GM12891 (cell line): ENCODE results near the gene UNC5A.

Experiments
- DNase-seq: peaks from one replicate; pipeline ENCODE4 v3.0.0; 2011; ENCODE audit warnings: low spot score; ENCODE audit not compliant: insufficient read length
- FAIRE-seq: peaks from 2 replicates; lab custom pipeline; 2011; peaks lifted over from hg19 to GRCh38; lab: Jason Lieb, UNC
- PAX5 ChIP-seq: IDR thresholded peaks from 2 replicates; pipeline ENCODE4 v1.6.1; 2011; ENCODE audit warnings: low read length, moderate library complexity, mild to moderate bottlenecking; ENCODE audit not compliant: insufficient read depth, severe bottlenecking
- POLR2A ChIP-seq: IDR thresholded peaks from 2 replicates; pipeline ENCODE4 v1.6.1; 2011; ENCODE audit warnings: low read depth, low read length, control low read depth
- POLR2AphosphoS5 ChIP-seq: IDR thresholded peaks from 2 replicates; pipeline ENCODE4 v1.6.1; 2011; ENCODE audit warnings: low read depth, low read length, control low read depth
- POU2F2 ChIP-seq: IDR thresholded peaks from 2 replicates; pipeline ENCODE4 v1.6.1; 2011; ENCODE audit warnings: low read depth, mild to moderate bottlenecking, control low read depth, low read length, moderate library complexity
- SPI1 ChIP-seq: IDR thresholded peaks from 2 replicates; pipeline ENCODE4 v1.6.1; 2011; ENCODE audit warnings: low read depth, low read length, control low read depth
- TAF1 ChIP-seq: IDR thresholded peaks from 2 replicates; pipeline ENCODE4 v1.6.1; 2011; ENCODE audit warnings: low read depth, low read length, control low read depth

The UNC5A gene

DNA sequence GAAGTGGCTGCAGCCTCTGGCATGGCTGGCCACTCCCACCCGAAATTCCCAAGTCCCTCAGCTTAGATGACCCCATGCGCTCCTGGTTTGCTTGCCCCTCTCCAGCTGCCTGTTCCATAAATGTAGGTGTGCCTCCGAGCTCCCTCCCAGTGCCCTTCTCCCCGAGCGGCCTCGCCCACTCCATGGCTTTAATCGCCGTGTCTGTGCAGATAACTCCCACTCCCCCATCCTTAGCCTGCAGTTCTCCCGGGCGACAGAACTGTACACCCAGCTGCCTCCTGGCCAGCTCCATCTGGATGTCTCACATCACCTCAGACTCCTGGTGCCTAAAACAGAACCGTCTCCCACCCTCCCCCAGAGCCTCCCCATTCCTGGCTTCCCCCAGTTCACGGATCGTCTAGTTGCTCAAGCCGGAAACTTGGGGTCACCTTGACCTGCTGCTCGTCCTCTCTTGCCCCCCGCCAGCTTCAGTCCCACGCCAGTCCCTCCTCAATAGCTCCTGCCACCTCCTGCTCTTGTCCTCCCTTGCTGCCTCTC lies 64.7 kb downstream of the UNC5A start:
- no peak for TF ChIP-seq POLR2A
- DNase-seq (no peak), FAIRE-seq (no peak)

- no peak for DNase-seq
- TF ChIP-seq POLR2AphosphoS5 = no peak
- TF ChIP-seq SPI1 = no peak
- no peak for TF ChIP-seq PAX5
- no peak for FAIRE-seq
These were observed 65.6 kb downstream of the UNC5A start for GRCh38 chr5:176875783-176876505.

GRCh38 chr5:176876506-176877431 lies 66.4 kb downstream of the UNC5A start:
- FAIRE-seq = no peak
- no peak for TF ChIP-seq TAF1
- no peak for TF ChIP-seq POLR2AphosphoS5
- TF ChIP-seq POLR2A = no peak
- TF ChIP-seq POU2F2 = no peak
- no peak for TF ChIP-seq PAX5
- TF ChIP-seq SPI1 = no peak
- no peak for DNase-seq

GRCh38 chr5:176877793-176878331 lies 67.5 kb downstream of the UNC5A start:
- DNase-seq (no peak), FAIRE-seq (no peak)
- TF ChIP-seq TAF1 = no peak

DNA sequence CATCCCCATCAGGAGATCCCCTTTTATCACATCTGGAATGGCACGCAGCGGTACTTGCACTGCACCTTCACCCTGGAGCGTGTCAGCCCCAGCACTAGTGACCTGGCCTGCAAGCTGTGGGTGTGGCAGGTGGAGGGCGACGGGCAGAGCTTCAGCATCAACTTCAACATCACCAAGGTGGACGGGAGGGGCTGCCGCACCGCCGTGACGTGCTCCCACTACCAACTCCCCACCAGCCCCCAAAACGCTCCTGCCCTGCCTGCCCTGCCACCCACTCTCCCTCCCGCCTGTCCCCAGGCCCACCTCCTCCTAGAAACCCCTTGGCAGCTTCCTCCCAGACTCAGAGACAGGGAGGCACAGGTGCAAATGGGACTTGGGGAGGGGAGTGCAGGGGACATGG lies 68.1 kb downstream of the UNC5A start:
- FAIRE-seq (no peak), DNase-seq (no peak)
- no peak for TF ChIP-seq POU2F2
- TF ChIP-seq TAF1 = no peak
- TF ChIP-seq PAX5 = no peak
- no peak for TF ChIP-seq POLR2A
- TF ChIP-seq POLR2AphosphoS5 = no peak
- no peak for TF ChIP-seq SPI1

GRCh38 chr5:176878906-176879662 lies 68.7 kb downstream of the UNC5A start:
- no peak for FAIRE-seq
- no peak for DNase-seq
- TF ChIP-seq SPI1 (no peak), POLR2A (no peak), TAF1 (no peak), POLR2AphosphoS5 (no peak), PAX5 (no peak), POU2F2 (no peak)

- FAIRE-seq (no peak), DNase-seq (no peak)
- TF ChIP-seq SPI1 (no peak), POLR2A (no peak), PAX5 (no peak), POLR2AphosphoS5 (no peak), POU2F2 (no peak), TAF1 (no peak)
These were observed 69.5 kb downstream of the UNC5A start for GRCh38 chr5:176879663-176880361.

GRCh38 chr5:176880366-176881020 lies 70.1 kb downstream of the UNC5A start:
- no peak for TF ChIP-seq PAX5
- no peak for TF ChIP-seq TAF1
- TF ChIP-seq POLR2A = no peak
- no peak for TF ChIP-seq POLR2AphosphoS5
- TF ChIP-seq SPI1 = no peak
- no peak for TF ChIP-seq POU2F2
- FAIRE-seq = no peak
- DNase-seq = no peak
